ENCODE measurements around the gene FAM229B.
"Not testable (repeated sequence)": the region's sequence is repeated elsewhere in the genome, so short reads cannot be mapped to it uniquely, and the experiment has no call there.

The FAM229B gene

DNA sequence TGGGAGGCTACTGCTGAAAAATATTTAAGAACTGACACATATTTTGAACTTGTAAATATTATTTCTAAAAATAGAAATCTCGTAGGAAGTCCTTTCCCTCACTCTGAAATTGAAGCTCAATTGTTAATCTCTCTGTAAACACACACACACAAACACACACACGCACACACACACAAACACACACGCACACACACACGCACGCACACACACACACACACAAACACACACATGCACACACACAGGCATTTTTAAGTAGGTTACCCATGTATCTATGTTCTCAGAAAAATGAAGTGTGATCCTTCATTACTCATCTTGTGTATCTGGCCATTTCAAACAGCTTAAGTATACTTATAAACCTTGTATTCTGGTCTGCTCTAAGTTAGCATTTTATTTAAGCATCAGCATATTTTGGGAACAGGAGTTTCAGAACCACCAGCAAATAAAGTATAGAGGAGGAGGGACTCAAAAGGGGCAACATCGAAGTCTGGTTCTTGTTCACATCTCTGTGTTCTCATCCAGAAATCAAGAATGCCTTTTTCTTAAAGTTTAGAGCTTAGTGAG lies 21.9 kb upstream of the FAM229B start:
- DNase-seq, result no peak

- DNase-seq, result no peak
These were observed 20.8 kb upstream of the FAM229B start for GRCh38 chr6:112066606-112067005.

GRCh38 chr6:112081569-112081968 lies 5.8 kb upstream of the FAM229B start:
- no peak for DNase-seq

GRCh38 chr6:112085286-112086065 lies 1.9 kb upstream of the FAM229B start:
- DNase-seq, result no peak

- DNase-seq, result no peak
These were observed 651 bp upstream of the FAM229B start for GRCh38 chr6:112086744-112087135.

DNA sequence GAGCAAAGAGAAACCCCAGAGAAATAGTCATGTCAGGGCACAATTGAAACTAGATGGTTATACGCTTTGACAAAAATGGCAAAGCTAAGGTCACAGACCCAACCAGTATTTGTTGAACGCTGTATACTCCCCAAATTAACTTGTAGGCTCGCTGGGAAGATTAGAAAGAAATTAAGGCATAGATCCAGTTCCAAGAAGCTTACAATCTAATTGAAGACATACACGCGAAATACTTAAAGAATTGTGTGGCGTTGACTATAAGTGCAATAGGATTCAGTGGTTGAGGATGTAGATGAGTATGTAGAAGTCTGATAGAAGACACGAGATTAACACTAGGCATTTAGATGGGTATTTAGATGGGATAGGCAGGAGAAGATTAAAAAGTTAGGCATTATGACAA lies 525 bp downstream of the FAM229B start:
- no peak for DNase-seq

DNA sequence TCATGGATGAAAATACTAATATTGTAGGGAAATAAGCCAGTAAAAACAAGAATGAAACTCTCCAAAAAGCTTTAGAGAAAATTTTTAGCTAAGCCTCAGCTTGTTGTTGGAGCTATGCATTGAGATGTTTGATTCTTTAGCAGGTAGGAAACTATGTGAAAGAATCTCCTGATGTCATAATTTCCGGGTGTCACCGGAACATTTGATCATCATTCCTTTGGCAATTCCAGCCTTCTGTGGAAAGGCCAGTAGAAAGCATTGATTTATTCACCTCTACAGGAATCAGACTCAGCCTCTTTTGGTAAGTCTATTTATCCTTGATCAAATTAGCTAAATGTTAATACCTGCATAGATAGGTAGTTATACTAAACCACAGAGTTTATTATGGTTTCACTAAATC lies 9.5 kb downstream of the FAM229B start:
- no peak for DNase-seq

DNA sequence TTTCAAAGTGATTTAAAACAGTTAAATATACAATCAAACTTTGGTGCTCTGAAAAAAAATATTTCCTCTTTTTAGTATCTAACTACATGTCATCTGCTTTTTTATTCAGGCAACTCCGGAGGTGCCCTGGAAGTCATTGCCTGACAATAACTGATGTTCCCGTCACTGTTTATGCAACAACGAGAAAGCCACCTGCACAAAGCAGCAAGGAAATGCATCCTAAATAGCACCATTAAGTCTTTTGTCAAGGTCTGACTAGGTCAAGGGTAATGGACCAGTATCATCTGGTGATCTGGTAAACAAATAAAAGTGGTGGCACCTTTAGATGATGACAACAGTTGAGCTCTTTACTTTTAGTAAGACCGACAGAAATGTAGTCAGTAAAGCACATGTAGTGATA lies 13.2 kb downstream of the FAM229B start:
- DNase-seq, result no peak

- DNase-seq, result not testable (repeated sequence)
These were observed 18.6 kb downstream of the FAM229B start for GRCh38 chr6:112106026-112106425.

GRCh38 chr6:112106562-112106961 lies 19.2 kb downstream of the FAM229B start:
- no peak for DNase-seq

- no peak for DNase-seq
These were observed 21.9 kb downstream of the FAM229B start for GRCh38 chr6:112109262-112109661.

DNA sequence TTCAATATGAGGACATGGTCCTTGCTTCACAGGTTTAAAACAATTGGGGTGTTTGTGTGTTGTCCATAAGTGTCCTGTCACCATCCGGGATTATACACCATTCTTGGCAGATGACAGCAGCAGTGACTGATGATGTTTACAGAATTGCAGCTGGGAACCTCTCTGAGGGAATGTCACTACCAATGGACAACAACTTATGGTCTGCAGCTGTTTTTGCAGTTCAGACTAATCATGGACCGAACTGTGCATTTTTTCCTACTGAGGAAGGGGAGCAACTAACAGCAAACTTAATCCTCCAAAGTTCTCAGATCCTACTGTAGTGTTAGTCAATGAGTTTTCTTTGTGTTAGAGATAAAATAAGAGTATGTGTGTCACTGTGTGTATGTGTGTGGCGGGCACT lies 26.0 kb downstream of the FAM229B start:
- DNase-seq, result no peak

DNA sequence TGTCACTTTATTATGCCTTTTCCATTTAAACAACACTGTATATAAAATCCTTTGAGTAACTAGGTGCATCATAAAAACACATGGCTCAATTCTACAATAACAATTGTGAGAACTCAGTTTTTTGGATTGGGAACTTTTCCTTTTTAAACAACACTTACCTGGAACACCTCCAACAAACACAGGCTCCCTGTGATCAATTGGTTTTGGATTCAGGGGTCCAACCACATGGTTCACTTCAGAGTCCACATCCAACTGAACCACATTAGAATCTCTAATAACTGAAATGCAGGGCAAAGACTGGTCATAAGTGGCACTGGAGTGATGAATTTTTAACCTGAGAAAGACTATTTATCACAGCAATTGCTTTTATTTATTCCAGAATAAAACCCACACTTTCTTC lies 26.5 kb downstream of the FAM229B start:
- no peak for DNase-seq

- no peak for DNase-seq
These were observed 27.3 kb downstream of the FAM229B start for GRCh38 chr6:112114577-112115223.

- DNase-seq, result no peak
These were observed 28.8 kb downstream of the FAM229B start for GRCh38 chr6:112116221-112116620.

DNA sequence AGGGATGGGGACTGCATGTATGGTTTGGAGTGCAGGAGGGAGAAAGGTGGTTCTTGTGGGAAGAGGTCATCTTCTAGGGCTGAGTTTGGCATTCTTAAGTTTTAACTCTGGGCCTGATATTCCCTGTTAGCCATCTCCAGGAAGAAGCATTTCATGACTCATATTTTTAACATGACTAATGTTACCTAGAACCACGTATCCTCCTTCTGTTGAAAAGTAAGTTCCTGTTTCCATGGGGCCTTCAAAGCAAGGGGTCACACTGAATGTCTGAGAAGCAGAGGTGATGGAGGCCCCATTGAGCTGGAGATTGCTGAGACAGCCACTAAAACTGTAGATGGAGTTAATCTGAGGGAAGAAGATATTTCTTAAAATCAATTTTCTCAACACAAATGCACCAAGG lies 30.2 kb downstream of the FAM229B start:
- no peak for DNase-seq

DNA sequence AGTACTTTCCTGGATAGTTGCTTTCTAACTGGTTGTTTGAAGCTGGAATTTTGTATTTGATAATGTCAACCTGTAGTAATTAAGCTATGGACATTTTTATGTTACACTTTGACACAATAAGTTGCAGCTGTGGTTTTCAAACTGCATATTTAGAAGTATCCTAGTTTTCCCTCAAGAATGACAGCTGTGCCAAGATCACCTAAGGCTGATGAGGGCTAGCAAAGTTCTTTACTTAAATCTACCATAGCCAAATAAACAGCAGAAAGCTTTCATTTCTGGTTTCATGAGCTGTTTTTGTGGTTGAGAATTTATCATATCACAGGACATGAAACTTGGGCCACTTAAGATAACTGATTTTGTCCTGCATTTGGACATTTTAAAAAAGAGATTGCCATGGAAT lies 30.6 kb downstream of the FAM229B start:
- no peak for DNase-seq

DNA sequence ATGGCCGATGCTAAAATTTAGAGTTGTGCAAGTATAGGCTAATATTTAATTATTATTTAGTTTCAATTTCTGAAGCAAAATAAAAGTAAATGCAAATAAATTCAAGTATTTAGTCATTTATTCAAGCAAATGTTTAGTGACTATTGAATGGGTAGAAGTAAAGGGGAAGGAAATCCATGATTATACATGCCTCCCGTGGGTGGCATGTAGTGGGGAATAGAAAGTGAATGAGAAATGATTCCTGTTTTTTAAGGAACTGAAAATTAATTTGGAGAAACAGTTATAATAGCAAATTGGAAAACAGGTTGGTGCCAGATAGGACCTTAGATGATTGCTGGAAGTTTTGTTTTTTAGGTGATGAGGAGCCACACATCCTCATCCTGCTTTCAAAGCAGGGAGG lies 35.4 kb downstream of the FAM229B start:
- DNase-seq, result no peak

DNA sequence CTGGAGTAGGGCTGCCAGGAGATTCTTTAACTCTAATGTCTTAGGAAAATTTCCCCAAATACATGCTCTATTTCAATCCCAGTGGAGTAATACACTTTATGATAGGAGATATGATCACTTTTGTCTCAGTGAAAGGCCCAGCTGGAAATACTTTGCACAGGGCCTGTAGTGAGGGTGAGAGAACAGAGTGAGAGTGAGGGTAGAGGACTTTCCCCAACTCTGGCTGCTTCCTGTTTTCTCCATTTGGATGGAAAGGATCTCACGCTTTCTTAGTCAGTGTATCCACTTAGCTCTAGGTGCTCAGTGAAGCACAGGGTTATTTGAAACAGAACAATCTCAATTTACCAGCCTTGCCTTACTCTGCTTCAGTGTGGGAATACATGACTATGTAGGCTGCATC lies 36.6 kb downstream of the FAM229B start:
- no peak for DNase-seq

- DNase-seq, result no peak
These were observed 40.8 kb downstream of the FAM229B start for GRCh38 chr6:112128208-112128607.

DNA sequence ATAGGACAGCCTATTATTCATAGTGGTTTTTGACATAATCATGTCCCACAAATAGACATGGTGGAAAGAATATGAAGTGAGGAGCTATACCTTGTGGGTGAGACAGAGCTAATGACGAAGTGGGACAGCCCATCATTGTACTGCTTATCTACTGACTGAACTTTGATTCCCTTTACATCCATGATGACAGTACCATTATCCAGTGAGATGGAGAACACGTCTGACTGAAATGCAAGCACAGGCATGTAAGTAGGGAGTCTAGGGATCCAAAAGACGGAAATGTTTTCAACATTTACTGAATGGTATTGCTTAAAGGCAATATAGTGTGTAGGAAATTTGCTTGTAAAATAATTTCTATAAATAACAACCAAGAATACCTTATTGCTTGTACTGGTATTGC lies 43.5 kb downstream of the FAM229B start:
- DNase-seq, result no peak

DNA sequence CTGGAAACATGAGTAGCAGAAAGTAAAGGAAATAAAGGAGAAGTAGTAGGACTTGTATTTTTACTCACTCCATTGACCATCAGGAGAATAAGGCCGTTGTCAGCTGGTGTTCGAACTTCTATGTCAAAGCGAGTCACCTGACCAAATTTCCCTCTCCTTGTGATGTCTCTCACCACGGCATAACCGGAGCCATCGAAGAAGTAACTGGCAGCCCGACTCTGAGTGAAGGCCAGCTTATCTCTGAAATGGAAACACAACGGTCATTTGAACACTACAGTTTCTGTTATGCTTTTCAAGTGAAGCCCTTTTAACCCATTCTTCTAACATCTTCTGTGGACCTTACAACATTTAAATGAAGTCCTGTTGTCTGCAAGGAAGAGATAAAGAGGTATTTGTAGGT lies 51.7 kb downstream of the FAM229B start:
- DNase-seq, result no peak

GRCh38 chr6:112141707-112142106 lies 54.3 kb downstream of the FAM229B start:
- DNase-seq, result no peak

GRCh38 chr6:112144145-112144926 lies 56.9 kb downstream of the FAM229B start:
- DNase-seq, result no peak

All from activated CD8-positive, alpha-beta memory T cell treated with anti-CD3 and anti-CD28 coated beads, Interleukin-2, amount 50 U/mL, for 4 hours (primary cell).